Measurements from ENCODE around the gene CBX3.

DNA sequence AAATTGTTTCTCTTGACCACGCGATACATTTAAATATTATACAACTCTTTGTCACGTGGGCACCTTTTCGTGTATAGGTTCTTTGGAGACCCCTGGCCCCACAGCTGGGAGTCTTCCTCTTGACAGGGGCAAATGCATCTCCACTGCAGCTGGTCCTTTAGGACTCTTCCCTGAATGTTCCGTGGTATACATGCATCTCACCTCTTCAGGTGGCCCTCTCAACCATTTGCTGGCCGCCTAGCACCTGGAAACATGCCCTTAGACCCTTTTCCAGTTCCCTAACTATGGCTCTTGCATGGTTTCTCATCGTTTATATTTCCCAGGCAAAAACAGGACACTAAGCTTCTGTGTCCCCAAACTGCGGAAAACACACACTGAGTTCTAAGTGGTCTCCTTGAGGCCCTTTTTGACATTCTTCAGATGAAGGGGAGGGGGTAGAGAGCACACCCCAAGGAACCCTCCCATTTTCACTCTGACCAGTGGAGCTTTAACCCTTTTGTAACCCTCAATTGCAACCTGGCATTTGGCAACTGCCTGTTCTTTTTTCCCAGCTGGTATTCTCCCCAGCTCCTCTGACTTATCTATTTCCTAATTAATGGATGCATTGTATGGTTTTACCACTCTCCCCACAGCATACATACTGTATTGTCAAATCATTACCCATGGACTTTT lies 21.6 kb upstream of the CBX3 start:
- TF ChIP-seq, protein P1, sequence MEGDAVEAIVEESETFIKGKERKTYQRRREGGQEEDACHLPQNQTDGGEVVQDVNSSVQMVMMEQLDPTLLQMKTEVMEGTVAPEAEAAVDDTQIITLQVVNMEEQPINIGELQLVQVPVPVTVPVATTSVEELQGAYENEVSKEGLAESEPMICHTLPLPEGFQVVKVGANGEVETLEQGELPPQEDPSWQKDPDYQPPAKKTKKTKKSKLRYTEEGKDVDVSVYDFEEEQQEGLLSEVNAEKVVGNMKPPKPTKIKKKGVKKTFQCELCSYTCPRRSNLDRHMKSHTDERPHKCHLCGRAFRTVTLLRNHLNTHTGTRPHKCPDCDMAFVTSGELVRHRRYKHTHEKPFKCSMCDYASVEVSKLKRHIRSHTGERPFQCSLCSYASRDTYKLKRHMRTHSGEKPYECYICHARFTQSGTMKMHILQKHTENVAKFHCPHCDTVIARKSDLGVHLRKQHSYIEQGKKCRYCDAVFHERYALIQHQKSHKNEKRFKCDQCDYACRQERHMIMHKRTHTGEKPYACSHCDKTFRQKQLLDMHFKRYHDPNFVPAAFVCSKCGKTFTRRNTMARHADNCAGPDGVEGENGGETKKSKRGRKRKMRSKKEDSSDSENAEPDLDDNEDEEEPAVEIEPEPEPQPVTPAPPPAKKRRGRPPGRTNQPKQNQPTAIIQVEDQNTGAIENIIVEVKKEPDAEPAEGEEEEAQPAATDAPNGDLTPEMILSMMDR (IDR thresholded peaks at IDR 0.05), result no peak
- no peak for TF ChIP-seq POLR2A (IDR thresholded peaks at IDR 0.05)
